GM15510 (cell line): ENCODE data around the gene USH2A.

ENCODE experiments used
- POLR2A ChIP-seq: IDR thresholded peaks from 3 replicates; pipeline ENCODE4 v1.6.1; 2011; ENCODE audit warnings: borderline replicate concordance; ENCODE audit not compliant: insufficient read length; ENCODE audit errors: extremely low read depth

Gene USH2A

GRCh38 chr1:216193839-216194443 is 229.3 kb downstream of the USH2A start:
- no peak for TF ChIP-seq POLR2A

GRCh38 chr1:216190438-216190837 is 232.8 kb downstream of the USH2A start:
- no peak for TF ChIP-seq POLR2A

- no peak for TF ChIP-seq POLR2A
Measured at GRCh38 chr1:216186816-216187215, 236.4 kb downstream of the USH2A start.

GRCh38 chr1:216186141-216186540 is 237.1 kb downstream of the USH2A start:
- TF ChIP-seq POLR2A = no peak

GRCh38 chr1:216184126-216184680 is 239.0 kb downstream of the USH2A start:
- TF ChIP-seq POLR2A = no peak

GRCh38 chr1:216183454-216183853 is 239.8 kb downstream of the USH2A start:
- TF ChIP-seq POLR2A = no peak

- no peak for TF ChIP-seq POLR2A
Measured at GRCh38 chr1:216183007-216183406, 240.2 kb downstream of the USH2A start.

GRCh38 chr1:216181590-216181989 is 241.7 kb downstream of the USH2A start:
- no peak for TF ChIP-seq POLR2A

GRCh38 chr1:216178281-216178680 is 245.0 kb downstream of the USH2A start:
- TF ChIP-seq POLR2A = no peak

GRCh38 chr1:216176970-216177369 is 246.3 kb downstream of the USH2A start:
- no peak for TF ChIP-seq POLR2A

- TF ChIP-seq POLR2A = no peak
Measured at GRCh38 chr1:216175714-216176113, 247.5 kb downstream of the USH2A start.

- no peak for TF ChIP-seq POLR2A
Measured at GRCh38 chr1:216173376-216173995, 249.8 kb downstream of the USH2A start.

- TF ChIP-seq POLR2A = no peak
Measured at GRCh38 chr1:216169351-216169750, 253.9 kb downstream of the USH2A start.

GRCh38 chr1:216168546-216168945 is 254.7 kb downstream of the USH2A start:
- no peak for TF ChIP-seq POLR2A

GRCh38 chr1:216154063-216154462 is 269.2 kb downstream of the USH2A start:
- TF ChIP-seq POLR2A = no peak

GRCh38 chr1:216153130-216153529 is 270.1 kb downstream of the USH2A start:
- no peak for TF ChIP-seq POLR2A
